Measurements from ENCODE around the gene GABARAP. TPM values are rescaled to one million over a fixed set of nuclear protein-coding genes. Genes with fewer than 3 reads are reported as not detected.

GABARAP gene
- total RNA-seq, 4 donors from 2014 or later, result 402 to 515 (median 456) TPM

DNA sequence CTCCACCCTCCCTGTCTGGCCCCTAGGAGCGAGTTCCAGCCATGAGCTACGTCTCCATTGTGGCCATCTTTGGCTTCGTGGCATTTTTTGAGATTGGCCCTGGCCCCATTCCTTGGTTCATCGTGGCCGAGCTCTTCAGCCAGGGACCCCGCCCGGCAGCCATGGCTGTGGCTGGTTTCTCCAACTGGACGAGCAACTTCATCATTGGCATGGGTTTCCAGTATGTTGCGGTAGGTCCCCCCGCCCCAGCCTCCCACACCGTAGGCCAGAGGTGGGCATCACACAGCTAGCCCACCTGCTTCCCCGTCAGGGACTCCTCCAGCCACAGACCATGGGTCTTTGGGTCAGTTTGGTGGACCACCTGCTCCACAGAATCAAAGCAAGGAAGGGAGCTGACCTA is 43.4 kb upstream of the GABARAP start:
- Histone ChIP-seq H3K4me3 (no peak overlapping the region), H3K27me3 (peaks cover 0 to 62% of the 10 kb centered on the region in 2 donors), H3K4me1 (peaks cover 0 to 21% (median 12%) of the 10 kb centered on the region in 4 donors), H3K36me3 (no peaks in the 10 kb centered on the region), H3K9me3 (no peaks in the 10 kb centered on the region), H3K27ac (no peak overlapping the region)
- WGBS, 2 donors, result 91 to 93% methylated on average over 12 of the region's 12 CpGs
- TF ChIP-seq POLR2A (IDR thresholded peaks at IDR 0.05) (no peak), CTCF (IDR thresholded peaks at IDR 0.05) (no peak), EP300 (IDR thresholded peaks at IDR 0.05) (no peak)
- DNase-seq (ENCODE audit: low spot score in 2 of 2), result no peak

GRCh38 chr17:7284911-7285310 is 42.7 kb upstream of the GABARAP start:
- WGBS, 2 donors, result 88 to 96% methylated on average over 13 to 14 of the region's 16 CpGs

GRCh38 chr17:7283471-7284216 is 41.4 kb upstream of the GABARAP start:
- TF ChIP-seq CTCF (IDR thresholded peaks at IDR 0.05) (no peak), EP300 (IDR thresholded peaks at IDR 0.05) (no peak), POLR2A (IDR thresholded peaks at IDR 0.05) (no peak)
- Histone ChIP-seq H3K4me3 (no peak overlapping the region), H3K36me3 (no peaks in the 10 kb centered on the region), H3K4me1 (peaks cover 0 to 27% (median 13%) of the 10 kb centered on the region in 4 donors), H3K27ac (no peak overlapping the region), H3K9me3 (no peaks in the 10 kb centered on the region), H3K27me3 (peaks cover 0 to 42% of the 10 kb centered on the region in 2 donors)
- WGBS, 2 donors, result 85% methylated on average over 18 of the region's 18 CpGs
- no peak for DNase-seq (ENCODE audit: low spot score in 2 of 2)

More at GRCh38 chr17:7284911-7285310, 42.7 kb upstream of the GABARAP start:
- H3K36me3 ChIP-seq, result no peaks in the 10 kb centered on the region
- H3K4me3 ChIP-seq, result no peak overlapping the region
- no peak for TF ChIP-seq POLR2A (IDR thresholded peaks at IDR 0.05)
- no peak for TF ChIP-seq CTCF (IDR thresholded peaks at IDR 0.05)
- no peak for TF ChIP-seq EP300 (IDR thresholded peaks at IDR 0.05)
- no peak for DNase-seq (ENCODE audit: low spot score in 2 of 2)
- H3K27ac ChIP-seq, result no peak overlapping the region
- no peaks in the 10 kb centered on the region for H3K9me3 ChIP-seq
- peaks cover 0 to 54% of the 10 kb centered on the region in 2 donors for H3K27me3 ChIP-seq
- H3K4me1 ChIP-seq, result peaks cover 0 to 27% (median 13%) of the 10 kb centered on the region in 4 donors

DNA sequence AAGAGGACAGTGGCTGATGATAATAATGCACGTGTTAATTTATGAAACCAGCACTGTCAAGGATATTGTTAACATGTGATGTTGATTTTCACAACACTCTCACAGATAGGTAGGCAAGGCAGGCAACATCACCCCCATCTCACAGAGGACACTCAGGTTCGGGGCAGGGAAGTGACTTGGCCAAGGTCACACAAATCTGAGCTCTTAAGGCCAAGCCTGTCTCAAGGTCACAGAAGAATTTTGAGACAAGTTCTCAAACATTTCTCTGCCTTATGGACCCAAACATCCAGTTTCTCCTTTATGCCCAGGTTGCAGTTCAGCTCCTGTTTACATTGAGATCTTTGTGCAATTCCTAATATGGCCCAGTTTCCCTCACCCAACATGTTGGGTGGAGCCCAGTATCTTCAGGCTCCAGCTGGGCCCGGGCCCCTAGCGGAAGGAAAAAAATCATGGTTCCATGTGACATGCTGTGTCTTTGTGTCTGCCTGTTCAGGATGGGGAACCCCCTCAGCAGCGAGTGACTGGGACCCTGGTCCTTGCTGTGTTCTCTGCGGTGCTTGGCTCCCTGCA is 40.6 kb upstream of the GABARAP start:
- Histone ChIP-seq H3K4me1 (peaks cover 0 to 27% (median 13%) of the 10 kb centered on the region in 4 donors), H3K27me3 (peaks cover 0 to 34% of the 10 kb centered on the region in 2 donors), H3K9me3 (no peaks in the 10 kb centered on the region), H3K4me3 (peak overlapping the region in 1 of 4 donors; percentile 59), H3K36me3 (no peaks in the 10 kb centered on the region), H3K27ac (peak overlapping the region in 1 of 4 donors; percentile 86)
- no peak for DNase-seq (ENCODE audit: low spot score in 2 of 2)
- TF ChIP-seq EP300 (IDR thresholded peaks at IDR 0.05) (no peak), CTCF (IDR thresholded peaks at IDR 0.05) (no peak), POLR2A (IDR thresholded peaks at IDR 0.05) (no peak)
- 50 to 69% methylated on average over 6 of the region's 6 CpGs for WGBS, 2 donors
